NCI-H1930 (cell line): ENCODE data around the gene LOC101059915.
"Not testable (repeated sequence)": the region's sequence is repeated elsewhere in the genome, so short reads cannot be mapped to it uniquely, and the experiment has no call there.

Experiments
- DNase-seq, 2 experiments: peaks; one replicate each; lab custom pipeline; 2025; lab: John Stamatoyannopoulos, UW

LOC101059915 gene

DNA sequence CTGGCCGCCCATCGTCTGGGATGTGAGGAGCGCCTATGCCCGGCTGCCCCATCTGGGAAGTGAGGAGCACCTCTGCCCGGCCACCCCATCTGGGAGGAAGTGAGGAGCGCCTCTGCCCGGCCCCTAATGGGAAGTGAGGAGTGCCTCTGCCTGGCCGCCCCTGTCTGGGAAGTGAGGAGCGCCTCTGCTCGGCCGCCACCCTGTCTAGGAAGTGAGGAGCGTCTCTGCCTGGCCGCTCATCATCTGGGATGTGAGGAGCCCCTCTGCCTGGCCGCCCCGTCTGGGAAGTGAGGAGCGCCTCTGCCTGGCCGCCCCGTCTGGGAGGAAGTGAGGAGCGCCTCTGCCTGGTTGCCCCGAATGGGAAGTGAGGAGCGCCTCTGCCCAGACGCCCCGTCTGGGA lies 8.3 kb downstream of the LOC101059915 start:
- DNase-seq: not testable (repeated sequence)

DNA sequence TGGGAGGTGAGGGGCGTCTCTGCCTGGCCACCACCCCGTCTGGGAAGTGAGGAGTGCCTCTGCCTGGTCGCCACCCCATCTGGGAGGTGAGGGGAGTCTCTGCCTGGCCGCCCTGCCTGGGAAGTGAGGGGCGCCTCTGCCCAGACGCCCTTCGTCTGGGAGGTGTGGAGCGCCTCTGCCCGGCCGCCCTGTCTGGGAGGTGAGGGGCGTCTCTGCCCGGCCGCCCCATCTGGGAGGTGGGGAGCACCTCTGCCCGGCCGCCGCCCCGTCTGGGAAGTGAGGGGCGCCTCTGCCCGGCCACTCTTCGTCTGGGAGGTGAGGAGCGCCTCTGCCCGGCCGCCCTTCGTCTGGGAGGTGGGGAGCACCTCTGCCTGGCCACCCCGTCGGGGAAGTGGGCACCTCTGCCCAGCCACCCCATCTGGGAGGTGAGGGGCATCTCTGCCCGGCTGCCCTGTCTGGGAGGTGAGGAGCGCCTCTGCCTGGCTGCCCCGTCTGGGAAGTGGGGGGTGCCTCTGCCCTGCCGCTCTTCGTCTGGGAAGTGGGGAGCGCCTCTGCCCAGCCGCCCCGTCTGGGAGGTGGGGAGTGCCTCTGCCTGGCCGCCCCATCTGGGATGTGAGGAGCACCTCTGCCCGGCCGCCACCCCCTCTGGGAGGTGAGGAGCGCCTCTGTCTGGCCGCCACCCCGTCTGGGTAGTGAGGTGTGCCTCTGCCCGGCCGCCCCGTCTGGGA lies 8.9 kb downstream of the LOC101059915 start:
- DNase-seq: not testable (repeated sequence)

DNA sequence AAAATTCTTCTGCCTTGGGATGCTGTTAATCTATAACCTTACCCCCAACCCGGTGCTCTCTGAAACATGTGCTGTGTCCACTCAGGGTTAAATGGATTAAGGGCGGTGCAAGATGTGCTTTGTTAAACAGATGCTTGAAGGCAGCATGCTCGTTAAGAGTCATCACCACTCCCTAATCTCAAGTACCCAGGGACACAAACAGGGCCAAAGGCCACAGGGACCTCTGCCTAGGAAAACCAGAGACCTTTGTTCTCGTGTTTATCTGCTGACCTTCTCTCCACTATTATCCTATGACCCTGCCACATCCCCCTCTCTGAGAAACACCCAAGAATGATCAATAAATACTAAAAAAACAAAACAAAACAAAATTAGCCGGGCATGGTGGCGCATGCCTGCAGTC lies 9.8 kb downstream of the LOC101059915 start:
- not testable (repeated sequence) for DNase-seq

DNA sequence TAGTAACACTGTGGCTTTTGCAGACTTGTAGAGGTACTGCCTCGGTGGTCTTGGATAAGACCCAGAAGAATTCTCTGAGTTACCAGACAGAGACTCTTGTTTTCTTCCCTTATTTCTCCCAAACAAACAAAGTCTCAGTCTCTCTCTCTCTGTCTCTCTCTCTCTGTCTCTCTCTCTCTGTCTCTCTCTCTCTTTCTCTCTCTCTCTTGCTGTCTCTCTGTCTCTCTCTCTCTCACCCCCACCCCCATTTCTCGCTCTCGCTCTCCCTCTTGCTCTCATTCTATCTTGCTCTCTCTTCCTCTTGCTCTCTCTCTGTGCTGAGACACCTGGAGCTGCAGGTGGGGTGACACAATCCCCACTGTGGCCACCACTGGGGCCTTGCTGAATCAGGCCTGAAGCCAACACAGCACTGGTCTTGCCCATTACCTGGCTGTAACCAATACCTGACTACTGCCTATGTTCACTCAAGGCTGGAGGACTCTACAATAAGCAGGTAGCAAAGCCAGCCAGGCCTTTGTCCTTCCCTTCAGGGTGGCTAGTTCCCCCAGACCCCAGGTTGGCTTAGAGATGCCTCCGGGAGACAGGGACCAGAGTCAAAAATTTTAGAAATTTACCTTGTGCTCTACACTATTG lies 12.3 kb downstream of the LOC101059915 start:
- no peak for DNase-seq

DNA sequence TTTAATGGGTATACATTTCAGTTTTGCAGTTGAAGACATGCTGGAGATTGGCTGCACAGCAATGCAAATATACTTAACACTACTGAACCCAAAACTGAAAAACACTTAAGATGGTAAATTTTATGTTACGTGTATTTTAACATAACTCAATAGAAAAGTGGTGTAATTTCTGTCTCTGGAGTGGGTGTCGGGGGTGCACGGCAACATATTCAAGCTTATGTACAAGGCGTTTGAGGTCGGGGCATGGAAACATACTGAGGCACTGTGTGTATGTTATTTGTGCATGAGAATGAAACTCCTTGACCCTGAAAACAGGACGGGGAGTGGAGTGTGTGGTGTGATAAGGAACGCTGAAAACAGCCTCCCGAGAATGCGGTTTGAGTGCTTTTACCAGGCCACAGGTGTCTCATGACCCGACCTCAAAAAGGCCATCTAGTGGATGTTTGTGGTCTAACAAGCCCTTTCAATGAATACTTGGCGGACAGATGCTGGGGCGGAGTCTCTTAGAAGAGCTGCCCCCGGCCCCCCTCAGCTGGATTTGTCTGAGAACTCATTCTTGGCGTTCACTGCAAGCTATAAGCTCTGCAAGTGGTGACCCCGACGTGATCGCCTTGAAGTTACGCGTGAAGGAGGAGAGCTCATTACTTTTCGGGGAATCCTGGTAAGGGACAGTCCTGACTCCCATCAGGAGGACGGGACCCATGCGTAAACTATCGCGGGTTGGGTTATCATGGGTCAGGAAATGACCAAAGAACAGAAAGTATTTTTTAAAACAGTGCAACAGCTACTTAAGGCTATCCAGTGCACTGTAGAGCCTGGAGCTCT lies 29.5 kb downstream of the LOC101059915 start:
- not testable (repeated sequence) for DNase-seq

DNA sequence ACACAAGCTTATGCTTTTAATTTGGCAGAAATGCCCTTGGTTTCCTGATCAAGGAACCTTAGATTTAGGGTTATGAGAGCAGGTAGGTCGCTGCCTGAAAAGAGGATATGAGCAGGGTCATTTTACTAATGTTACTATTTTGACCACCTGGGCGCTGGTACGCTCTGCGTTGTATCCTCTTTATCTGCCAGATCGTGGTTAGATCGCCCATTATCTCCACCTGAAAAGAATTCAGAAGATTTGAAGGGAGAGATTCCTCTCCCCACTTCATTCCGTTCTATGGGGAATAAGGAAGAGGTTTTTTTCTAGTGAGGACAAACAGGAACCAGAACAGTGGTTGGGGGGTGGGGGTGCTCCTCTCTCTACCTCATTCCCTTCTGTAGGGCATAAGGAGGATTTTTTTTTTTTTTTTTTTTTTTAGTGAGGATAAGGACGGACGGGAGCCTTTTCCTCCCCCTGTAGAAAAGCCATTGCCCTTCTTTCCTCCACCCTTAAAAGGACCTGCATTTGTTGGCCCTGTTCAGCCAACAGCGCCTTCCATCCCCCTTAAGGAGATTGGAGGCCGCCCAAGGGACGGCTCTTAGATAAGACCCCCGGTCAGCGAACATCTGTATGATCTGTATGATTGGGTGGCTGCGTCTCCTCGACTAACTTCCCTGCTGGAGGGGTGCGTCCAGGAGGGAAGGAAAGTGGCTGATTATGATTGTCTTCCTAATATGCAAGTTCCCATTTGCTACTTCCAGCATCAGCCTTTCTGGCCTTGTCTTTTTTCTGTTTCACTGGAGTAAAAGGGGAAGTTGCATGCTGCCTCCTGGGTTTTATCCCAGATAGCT lies 30.3 kb downstream of the LOC101059915 start:
- DNase-seq: not testable (repeated sequence)

DNA sequence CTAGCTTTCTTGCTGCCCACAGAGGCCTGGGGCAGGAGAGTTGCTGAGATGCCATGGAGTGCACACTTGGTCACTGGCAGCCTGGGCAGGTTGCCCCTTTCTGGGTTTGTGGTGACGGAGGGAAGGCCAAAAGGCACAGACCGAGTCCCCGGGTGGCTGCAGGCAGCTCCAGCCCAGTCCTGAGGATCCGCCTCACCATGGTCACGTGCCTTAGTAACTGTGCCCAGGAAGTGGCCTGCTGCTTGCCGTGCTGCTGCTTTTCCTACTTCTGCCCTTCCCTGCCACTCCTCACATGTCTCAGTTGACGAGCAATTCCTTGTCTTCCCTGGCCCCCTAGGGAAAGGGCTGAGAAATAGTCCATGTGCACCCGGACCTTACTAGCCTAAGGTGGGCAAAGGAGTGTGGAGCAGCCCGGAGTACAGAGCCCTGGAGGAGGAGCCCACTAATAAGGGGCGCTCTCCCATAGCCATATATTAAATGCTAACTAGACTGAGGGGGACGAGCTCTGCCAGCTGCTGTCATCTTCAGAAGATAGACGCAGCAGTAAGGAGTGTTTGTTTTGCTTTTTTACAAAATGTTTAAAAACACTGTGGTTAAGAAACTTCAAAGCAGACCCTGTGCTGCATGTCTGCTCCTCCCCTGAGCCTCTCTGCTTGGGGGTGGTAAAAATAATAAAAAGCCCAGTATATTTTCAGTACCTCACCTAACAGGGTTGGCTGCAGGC lies 31.1 kb downstream of the LOC101059915 start:
- DNase-seq: not testable (repeated sequence)

DNA sequence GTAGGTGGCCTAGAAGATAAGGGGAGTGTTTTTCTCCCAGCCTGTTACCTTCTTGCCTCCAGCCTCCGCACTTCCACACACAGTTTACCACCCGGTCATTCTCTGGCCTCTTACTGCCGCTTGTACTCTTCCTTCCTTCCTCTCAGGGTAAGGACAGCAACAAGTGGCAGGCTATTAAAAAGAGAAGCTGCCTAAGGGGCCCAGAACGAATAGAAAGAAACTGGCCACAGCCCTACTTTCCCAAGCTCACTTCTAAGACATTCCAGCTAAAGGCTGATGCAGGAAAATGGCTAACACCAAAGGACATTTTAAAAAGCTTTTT lies 31.6 kb downstream of the LOC101059915 start:
- DNase-seq: not testable (repeated sequence)

DNA sequence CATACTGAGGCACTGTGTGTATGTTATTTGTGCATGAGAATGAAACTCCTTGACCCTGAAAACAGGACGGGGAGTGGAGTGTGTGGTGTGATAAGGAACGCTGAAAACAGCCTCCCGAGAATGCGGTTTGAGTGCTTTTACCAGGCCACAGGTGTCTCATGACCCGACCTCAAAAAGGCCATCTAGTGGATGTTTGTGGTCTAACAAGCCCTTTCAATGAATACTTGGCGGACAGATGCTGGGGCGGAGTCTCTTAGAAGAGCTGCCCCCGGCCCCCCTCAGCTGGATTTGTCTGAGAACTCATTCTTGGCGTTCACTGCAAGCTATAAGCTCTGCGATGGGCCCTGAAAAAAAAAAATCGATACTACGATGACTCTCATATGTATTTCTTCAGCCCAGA lies 35.5 kb downstream of the LOC101059915 start:
- DNase-seq: not testable (repeated sequence)

DNA sequence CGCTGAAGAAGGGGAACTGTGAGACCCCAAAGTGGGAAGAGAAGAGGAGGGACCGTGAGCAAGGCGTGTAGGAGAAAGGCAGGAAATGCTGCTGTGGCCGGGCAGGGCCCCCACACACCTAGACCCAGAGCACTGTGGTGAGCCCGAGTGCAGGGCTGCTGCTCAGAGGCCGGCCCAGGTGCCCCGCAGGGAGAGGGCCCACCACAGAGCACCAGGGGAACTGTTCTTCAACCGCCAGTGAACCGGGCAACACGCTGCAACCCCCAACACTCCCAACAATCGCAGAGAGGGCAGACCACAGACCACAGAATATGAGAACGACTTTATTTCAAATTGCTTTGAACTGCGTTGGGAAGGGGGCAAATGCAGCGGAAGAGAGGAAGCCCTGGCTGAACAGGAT lies 46.7 kb downstream of the LOC101059915 start:
- not testable (repeated sequence) for DNase-seq

DNA sequence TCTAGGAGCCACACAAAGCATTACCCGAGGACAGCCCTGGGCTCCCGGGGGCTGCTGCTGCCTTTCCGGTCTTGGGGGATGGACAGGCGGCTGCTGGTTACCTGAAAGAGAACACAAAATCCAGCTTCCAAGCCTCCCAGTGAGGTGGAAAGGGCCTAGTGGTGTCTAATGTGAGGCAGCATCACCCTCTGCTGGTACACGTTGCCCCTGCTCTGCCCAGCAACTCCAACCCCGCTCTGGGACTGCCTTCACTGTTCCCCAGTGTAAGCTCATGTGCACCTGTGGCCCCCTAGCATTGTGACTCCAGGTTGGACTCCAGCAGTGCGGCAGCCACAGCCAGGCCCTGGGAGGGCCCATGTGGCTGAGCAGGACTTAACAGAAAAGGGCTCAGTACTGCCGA lies 48.2 kb downstream of the LOC101059915 start:
- DNase-seq: not testable (repeated sequence)

DNA sequence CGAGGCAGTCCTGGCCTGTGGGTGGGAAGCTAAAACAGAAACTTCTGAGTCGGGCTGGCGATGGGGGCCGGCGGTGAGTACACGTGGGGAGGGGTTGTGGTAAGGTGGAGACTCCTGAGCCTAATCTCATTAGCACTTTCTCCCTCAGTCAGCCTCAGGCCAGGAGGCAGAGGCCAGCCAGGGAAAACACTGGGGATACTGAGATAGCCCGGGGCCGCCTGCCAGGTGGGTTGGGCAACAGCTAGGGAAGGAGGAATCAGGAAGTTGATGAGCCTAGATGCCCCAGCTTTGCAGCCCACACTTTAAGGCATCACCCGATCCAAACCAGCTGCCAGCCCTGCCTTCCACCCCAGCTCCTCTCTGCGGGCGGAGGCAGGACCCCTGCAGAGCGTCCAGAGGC lies 49.0 kb downstream of the LOC101059915 start:
- DNase-seq: not testable (repeated sequence)

DNA sequence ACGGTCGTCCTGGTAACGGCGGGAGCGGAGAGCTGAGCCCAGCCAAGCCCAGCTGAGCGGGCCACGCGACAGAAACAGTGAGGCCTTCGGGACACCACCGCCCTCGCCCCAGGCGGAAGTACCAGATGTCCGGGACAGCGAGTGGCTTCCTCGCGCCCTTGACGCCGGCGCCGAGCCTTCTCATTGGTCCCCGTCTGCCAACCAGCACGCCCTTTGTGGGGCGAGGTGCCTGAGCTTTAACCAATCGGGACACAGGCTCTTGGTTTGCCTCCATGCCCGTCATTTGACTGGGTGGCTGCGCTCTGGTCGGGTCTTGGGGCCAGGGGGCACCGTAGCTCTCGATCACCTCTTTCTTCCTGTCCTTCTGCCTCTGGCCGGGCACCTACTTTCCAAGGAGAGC lies 50.8 kb downstream of the LOC101059915 start, which contains the start of gene CXorf49:
Gene CXorf49 (minus strand): TSS at position 101 of the 400 bp plus-strand sequence. CDS start 134 bp downstream, outside the sequence.
- not testable (repeated sequence) for DNase-seq

DNA sequence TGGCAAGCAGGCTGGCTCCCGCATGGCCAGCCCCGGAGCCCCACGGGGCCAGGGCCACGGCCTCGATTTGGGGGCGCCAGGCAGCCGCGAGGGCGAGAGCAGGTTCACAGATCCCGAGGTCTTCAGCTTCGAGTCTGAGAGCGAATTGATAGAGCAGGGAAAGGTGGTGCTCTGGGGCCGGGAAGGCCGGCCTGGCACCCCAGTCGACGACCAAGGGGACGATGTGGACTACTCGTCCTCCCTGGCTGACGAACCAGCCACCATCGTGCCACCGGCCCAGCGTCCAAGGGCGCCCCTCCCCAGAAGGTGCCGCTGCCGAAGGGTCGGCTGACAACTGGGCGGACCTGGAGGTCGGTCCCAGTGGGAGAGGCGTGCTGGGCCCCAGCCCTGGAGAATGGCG lies 51.8 kb downstream of the LOC101059915 start:
- not testable (repeated sequence) for DNase-seq

DNA sequence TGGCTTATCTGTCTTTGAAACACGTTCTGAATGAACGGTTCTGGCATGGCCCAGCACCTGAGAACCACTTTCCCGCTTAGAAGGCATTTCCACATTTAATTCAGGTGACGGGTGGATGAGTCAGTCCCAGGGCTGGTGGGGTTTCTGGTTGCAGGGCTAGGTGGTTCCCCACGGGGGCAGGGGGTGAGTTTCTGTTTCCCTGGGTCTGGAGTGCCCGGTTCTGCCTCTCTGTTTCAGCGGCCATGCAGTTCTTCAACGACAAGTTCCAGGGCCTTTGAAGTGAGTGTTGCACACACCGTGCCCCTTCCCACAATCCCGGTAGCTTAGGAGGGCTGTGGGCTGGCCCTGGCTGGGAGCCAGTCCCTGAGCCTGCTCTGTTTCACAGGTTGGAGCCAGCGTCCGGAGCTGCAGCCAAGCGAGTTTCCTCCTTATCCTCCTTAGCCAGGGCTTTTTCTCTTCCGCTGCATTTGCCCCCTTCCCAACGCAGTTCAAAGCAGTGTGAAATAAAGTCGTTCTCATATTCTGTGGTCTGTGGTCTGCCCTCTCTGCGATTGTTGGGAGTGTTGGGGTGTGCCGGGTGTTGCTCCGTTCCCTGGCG lies 53.0 kb downstream of the LOC101059915 start:
- not testable (repeated sequence) for DNase-seq
